Measurements from ENCODE around the gene CSAD. TPM values are rescaled to one million over a fixed set of nuclear protein-coding genes. Genes with fewer than 3 reads are reported as not detected.

The CSAD gene
- total and polyA plus RNA-seq, 11 donors, result 4.3 to 26.5 (median 8.2) TPM

GRCh38 chr12:53133722-53134121, 47.0 kb downstream of the CSAD start:
- Histone ChIP-seq H3K9me3 (peaks cover 0 to 16% (median 3%) of the 10 kb centered on the region in 12 donors), H3K4me3 (no peak overlapping the region), H3K4me1 (no peaks in the 10 kb centered on the region), H3K36me3 (no peaks in the 10 kb centered on the region), H3K27ac (no peak overlapping the region), H3K27me3 (no peaks in the 10 kb centered on the region)
- TF ChIP-seq CTCF (IDR thresholded peaks at IDR 0.05), result no peak
- TF ChIP-seq POLR2A (IDR thresholded peaks at IDR 0.05), result no peak
- 88 to 94% (median 93%) methylated on average over 3 of the region's 3 CpGs for WGBS, 4 donors
- DNase-seq (peak in 1 of 5 donors; percentile 3), ATAC-seq (no peak)
- intact Hi-C loops (cut with DNase I), result no loop called here

- intact Hi-C loops (cut with DNase I), result no loop called here
- H3K27ac ChIP-seq, result no peak overlapping the region
- H3K9me3 ChIP-seq, result peaks cover 0 to 8% (median under 1%) of the 10 kb centered on the region in 12 donors
- ATAC-seq (no peak), DNase-seq (no peak)
- H3K36me3 ChIP-seq, result no peaks in the 10 kb centered on the region
- H3K4me3 ChIP-seq, result no peak overlapping the region
- WGBS, 4 donors, result 79 to 91% (median 87%) methylated on average over 2 of the region's 2 CpGs
- no peak for TF ChIP-seq CTCF (IDR thresholded peaks at IDR 0.05)
- TF ChIP-seq POLR2A (IDR thresholded peaks at IDR 0.05), result no peak
- no peaks in the 10 kb centered on the region for H3K27me3 ChIP-seq
- no peaks in the 10 kb centered on the region for H3K4me1 ChIP-seq
These were observed 48.9 kb downstream of the CSAD start for GRCh38 chr12:53131844-53132243.

- Histone ChIP-seq H3K4me3 (no peak overlapping the region), H3K27ac (no peak overlapping the region), H3K27me3 (no peaks in the 10 kb centered on the region), H3K4me1 (no peaks in the 10 kb centered on the region), H3K36me3 (no peaks in the 10 kb centered on the region), H3K9me3 (no peaks in the 10 kb centered on the region)
- 79 to 84% (median 82%) methylated on average over 9 to 10 of the region's 10 CpGs for WGBS, 4 donors
- peak in 1 of 5 donors; percentile 11 for DNase-seq
- peak in 1 of 4 donors; percentile 34 for ATAC-seq
- intact Hi-C loops (cut with DNase I), result no loop called here
- TF ChIP-seq CTCF (IDR thresholded peaks at IDR 0.05) (no peak), POLR2A (IDR thresholded peaks at IDR 0.05) (no peak)
These were observed 51.8 kb downstream of the CSAD start for GRCh38 chr12:53128780-53129569.

- Histone ChIP-seq H3K27ac (no peak overlapping the region), H3K27me3 (no peaks in the 10 kb centered on the region), H3K9me3 (no peaks in the 10 kb centered on the region), H3K4me1 (no peaks in the 10 kb centered on the region), H3K36me3 (no peaks in the 10 kb centered on the region), H3K4me3 (no peak overlapping the region)
- intact Hi-C loops (cut with DNase I), result no loop called here
- TF ChIP-seq CTCF (IDR thresholded peaks at IDR 0.05) (no peak), POLR2A (IDR thresholded peaks at IDR 0.05) (no peak)
- ATAC-seq (no peak), DNase-seq (no peak)
- WGBS, 4 donors, result 80 to 88% (median 81%) methylated on average over 1 of the region's 1 CpG
These were observed 53.6 kb downstream of the CSAD start for GRCh38 chr12:53127169-53127568.
